Osteocyte (in vitro differentiated cells): ENCODE measurements around the gene PCGF1. TPM values are rescaled to one million over a fixed set of nuclear protein-coding genes. Genes with fewer than 3 reads are reported as not detected.

Experiments
- DNase-seq: peaks from one replicate; pipeline ENCODE4 v3.0.0; 2021; ENCODE audit warnings: mixed read lengths; ENCODE audit not compliant: unreplicated experiment; ENCODE audit errors: extremely low spot score
- H3K27ac Mint-ChIP-seq: one replicate; pipeline ENCODE4 v1.8.0; 2021; ENCODE audit warnings: mild to moderate bottlenecking, mixed read lengths; ENCODE audit not compliant: unreplicated experiment
- H3K27me3 Mint-ChIP-seq: one replicate; pipeline ENCODE4 v1.8.0; 2021; ENCODE audit warnings: mixed read lengths; ENCODE audit not compliant: unreplicated experiment
- H3K36me3 Mint-ChIP-seq: one replicate; pipeline ENCODE4 v1.8.0; 2021; ENCODE audit warnings: mixed read lengths; ENCODE audit not compliant: unreplicated experiment
- H3K4me1 Mint-ChIP-seq: one replicate; pipeline ENCODE4 v1.8.0; 2021; ENCODE audit warnings: mixed read lengths; ENCODE audit not compliant: unreplicated experiment
- H3K4me3 Mint-ChIP-seq: one replicate; pipeline ENCODE4 v1.8.0; 2021; ENCODE audit warnings: mild to moderate bottlenecking, moderate library complexity, mixed read lengths; ENCODE audit not compliant: unreplicated experiment
- H3K9me3 Mint-ChIP-seq: one replicate; pipeline ENCODE4 v1.8.0; 2021; ENCODE audit warnings: mixed read lengths; ENCODE audit not compliant: unreplicated experiment
- CTCF ChIP-seq: fragments of 200-600 bp; sonication (generic); IDR thresholded peaks from 2 replicates; pipeline ENCODE4 v1.5.0; 2021; ENCODE audit warnings: antibody characterized with exemption, mild to moderate bottlenecking, moderate library complexity
- total RNA-seq: library from RNA; stranded (reverse); gene quantifications from 2 replicates; pipeline ENCODE4 v1.2.1, GENCODE V29; 2021

The PCGF1 gene
- total RNA-seq, 1 donor from 2014 or later: 32.5 TPM

- Mint-ChIP-seq H3K27me3 (no peaks in the 10 kb centered on the region), H3K27ac (peak overlapping the region; percentile 95), H3K4me1 (peaks cover 54% of the 10 kb centered on the region), H3K4me3 (peak overlapping the region; percentile 52), H3K9me3 (no peaks in the 10 kb centered on the region), H3K36me3 (peaks cover 9% of the 10 kb centered on the region)
- no peak for DNase-seq
- no peak for TF ChIP-seq CTCF
These were observed 44.0 kb upstream of the PCGF1 start for GRCh38 chr2:74551530-74551929.

GRCh38 chr2:74550231-74550630 lies 42.7 kb upstream of the PCGF1 start:
- H3K27me3 Mint-ChIP-seq: no peaks in the 10 kb centered on the region
- H3K4me3 Mint-ChIP-seq: peak overlapping the region; percentile 59
- DNase-seq: no peak
- H3K27ac Mint-ChIP-seq: no peak overlapping the region
- H3K36me3 Mint-ChIP-seq: peaks cover 9% of the 10 kb centered on the region
- no peaks in the 10 kb centered on the region for H3K9me3 Mint-ChIP-seq
- H3K4me1 Mint-ChIP-seq: peaks cover 54% of the 10 kb centered on the region
- TF ChIP-seq CTCF: no peak

GRCh38 chr2:74548900-74549826 lies 41.7 kb upstream of the PCGF1 start:
- Mint-ChIP-seq H3K27ac (peak overlapping the region; percentile 12), H3K4me3 (peak overlapping the region; percentile 59), H3K9me3 (no peaks in the 10 kb centered on the region), H3K36me3 (peaks cover 10% of the 10 kb centered on the region), H3K27me3 (no peaks in the 10 kb centered on the region), H3K4me1 (peaks cover 48% of the 10 kb centered on the region)
- no peak for TF ChIP-seq CTCF
- DNase-seq: no peak

- DNase-seq: no peak
- H3K36me3 Mint-ChIP-seq: peaks cover 10% of the 10 kb centered on the region
- peaks cover 44% of the 10 kb centered on the region for H3K4me1 Mint-ChIP-seq
- peak overlapping the region; percentile 72 for H3K27ac Mint-ChIP-seq
- no peaks in the 10 kb centered on the region for H3K9me3 Mint-ChIP-seq
- no peak for TF ChIP-seq CTCF
- peak overlapping the region; percentile 72 for H3K4me3 Mint-ChIP-seq
- no peaks in the 10 kb centered on the region for H3K27me3 Mint-ChIP-seq
These were observed 40.9 kb upstream of the PCGF1 start for GRCh38 chr2:74548285-74548899.

GRCh38 chr2:74546004-74546403 lies 38.5 kb upstream of the PCGF1 start:
- no peak overlapping the region for H3K27ac Mint-ChIP-seq

More at GRCh38 chr2:74546004-74546403, 38.5 kb upstream of the PCGF1 start:
- Mint-ChIP-seq H3K9me3 (no peaks in the 10 kb centered on the region), H3K36me3 (peaks cover 14% of the 10 kb centered on the region), H3K4me1 (peaks cover 23% of the 10 kb centered on the region), H3K27me3 (no peaks in the 10 kb centered on the region), H3K4me3 (no peak overlapping the region)
- no peak for DNase-seq
- TF ChIP-seq CTCF: no peak
